GM12801 (cell line): ENCODE data around the gene FAM131A.

Source experiments
- CTCF ChIP-seq: IDR thresholded peaks from one replicate; pipeline ENCODE4 v1.5.1; 2011; ENCODE audit warnings: control low read depth; ENCODE audit not compliant: insufficient read length; ENCODE audit errors: extremely low read depth

Gene FAM131A

GRCh38 chr3:184389935-184390528 lies 52.6 kb downstream of the FAM131A start:
- TF ChIP-seq CTCF: no peak

GRCh38 chr3:184391266-184391665 lies 53.9 kb downstream of the FAM131A start:
- no peak for TF ChIP-seq CTCF

- no peak for TF ChIP-seq CTCF
These were observed 57.9 kb downstream of the FAM131A start for GRCh38 chr3:184395320-184395660.
